IMR-90 (cell line): ENCODE data around the gene TENM4. TPM values are rescaled to one million over a fixed set of nuclear protein-coding genes. Genes with fewer than 3 reads are reported as not detected.

Experiments used
- ATAC-seq: fragments of 200-7000 bp; cut with Tn5 transposase; 2 replicates; pipeline ENCODE4 v1.9.1; 2020; ENCODE audit warnings: low read depth, mild to moderate bottlenecking, moderate library complexity
- BruUV-seq: library from RNA; stranded (reverse); fragments of 400-500 nt; replicated peaks from 2 replicates; lab custom pipeline; 2021; lab: Mats Ljungman, UMichigan
- CTCF ChIA-PET: fragments of 300-600 bp; formaldehyde crosslinking; extraction: SDS; loops from one replicate; lab custom pipeline; 2021; ENCODE audit warnings: antibody characterized with exemption; lab: Yijun Ruan, JAX
- POLR2A ChIA-PET: fragments of 300-600 bp; sonication (Branson Sonifier 250); formaldehyde crosslinking; loops from one replicate; lab custom pipeline; 2022; ENCODE audit warnings: antibody characterized with exemption; ENCODE audit not compliant: unreplicated experiment; lab: Charles Lee
- DNase-seq: peaks from one replicate; pipeline ENCODE4 v3.0.0; 2013
- H2AFZ ChIP-seq: replicated peaks from 2 replicates; pipeline ENCODE3; 2013; ENCODE audit warnings: low read length, mild to moderate bottlenecking; ENCODE audit not compliant: poor library complexity
- H2AK5ac ChIP-seq: 2 replicates; pipeline ENCODE4 v1.6.1; 2013; ENCODE audit warnings: low read depth, low read length, inconsistent platforms
- H2AK9ac ChIP-seq: replicated peaks from 2 replicates; pipeline ENCODE3; 2013; ENCODE audit warnings: mild to moderate bottlenecking, low read depth, low read length, moderate library complexity; ENCODE audit not compliant: poor library complexity
- H2BK120ac ChIP-seq: 2 replicates; pipeline ENCODE4 v1.6.1; 2013; ENCODE audit warnings: low read depth, low read length, inconsistent platforms
- H2BK15ac ChIP-seq: 3 replicates; pipeline ENCODE4 v1.6.1; 2013; ENCODE audit warnings: low read depth, low read length, inconsistent platforms
- H2BK20ac ChIP-seq: 2 replicates; pipeline ENCODE4 v1.6.1; 2013; ENCODE audit warnings: low read depth, mild to moderate bottlenecking, inconsistent platforms, low read length, moderate library complexity
- H2BK5ac ChIP-seq: 2 replicates; pipeline ENCODE4 v1.6.1; 2013; ENCODE audit warnings: mild to moderate bottlenecking, low read depth, low read length, inconsistent platforms; ENCODE audit not compliant: poor library complexity, severe bottlenecking
- H3K14ac ChIP-seq: replicated peaks from 2 replicates; pipeline ENCODE4 v1.6.1; 2013; ENCODE audit warnings: low read depth, low read length, inconsistent platforms
- H3K18ac ChIP-seq: 2 replicates; pipeline ENCODE4 v1.6.1; 2013; ENCODE audit warnings: low read depth, low read length, control low read depth
- H3K23ac ChIP-seq: 2 replicates; pipeline ENCODE4 v1.6.1; 2013; ENCODE audit warnings: low read depth, low read length, inconsistent platforms
- H3K27ac ChIP-seq: 2 replicates; pipeline ENCODE4 v1.5.1; 2013; ENCODE audit warnings: mild to moderate bottlenecking, control low read depth, low read length; ENCODE audit not compliant: insufficient read depth
- H3K27me3 ChIP-seq: 2 replicates; pipeline ENCODE4 v1.6.1; 2013; ENCODE audit warnings: low read length; ENCODE audit not compliant: control insufficient read depth, insufficient read depth
- H3K36me3 ChIP-seq: 2 replicates; pipeline ENCODE4 v1.6.1; 2013; ENCODE audit warnings: low read length, mixed read lengths; ENCODE audit not compliant: control insufficient read depth, insufficient read depth
- H3K4ac ChIP-seq: 2 replicates; pipeline ENCODE4 v1.6.1; 2013; ENCODE audit warnings: low read depth, low read length, inconsistent platforms
- H3K4me1 ChIP-seq: 2 replicates; pipeline ENCODE4 v1.6.1; 2013; ENCODE audit warnings: low read length, mixed read lengths; ENCODE audit not compliant: control insufficient read depth, insufficient read depth
- H3K4me2 ChIP-seq: 2 replicates; pipeline ENCODE4 v1.6.1; 2013; ENCODE audit warnings: low read depth, mild to moderate bottlenecking, control low read depth, low read length, moderate library complexity
- H3K4me3 ChIP-seq: 2 replicates; pipeline ENCODE4 v1.5.1; 2013; ENCODE audit warnings: low read depth, mild to moderate bottlenecking, control low read depth, low read length, moderate library complexity; ENCODE audit not compliant: insufficient read depth
- H3K56ac ChIP-seq: 2 replicates; pipeline ENCODE4 v1.6.1; 2013; ENCODE audit warnings: low read length, inconsistent platforms; ENCODE audit not compliant: insufficient read depth; ENCODE audit errors: extremely low read depth
- H3K79me1 ChIP-seq, 2 experiments: 2 replicates each; pipeline ENCODE4 v1.6.1; 2013; ENCODE audit warnings: low read length in 2 of 2, inconsistent platforms in 1 of 2, low read depth in 1 of 2
- H3K9ac ChIP-seq: 2 replicates; pipeline ENCODE4 v1.6.1; 2013; ENCODE audit warnings: low read depth, low read length, control low read depth
- H3K9me1 ChIP-seq: 2 replicates; pipeline ENCODE4 v1.6.1; 2013; ENCODE audit warnings: low read length, inconsistent platforms; ENCODE audit not compliant: insufficient read depth
- H3K9me3 ChIP-seq: 2 replicates; pipeline ENCODE4 v1.6.1; 2013; ENCODE audit warnings: low read length; ENCODE audit not compliant: control insufficient read depth, insufficient read depth
- H4K20me1 ChIP-seq: 2 replicates; pipeline ENCODE4 v1.6.1; 2013; ENCODE audit warnings: low read length, inconsistent platforms; ENCODE audit not compliant: insufficient read depth
- H4K5ac ChIP-seq: 2 replicates; pipeline ENCODE4 v1.6.1; 2013; ENCODE audit warnings: mild to moderate bottlenecking, low read depth, low read length, control low read depth
- H4K8ac ChIP-seq, 2 experiments: 2 replicates each; pipeline ENCODE4 v1.6.1; 2013; ENCODE audit warnings: low read depth in 2 of 2, low read length in 2 of 2, control low read depth in 1 of 2, inconsistent platforms in 1 of 2
- H4K91ac ChIP-seq: 2 replicates; pipeline ENCODE4 v1.6.1; 2013; ENCODE audit warnings: low read depth, low read length, inconsistent platforms; ENCODE audit not compliant: insufficient read depth
- BHLHE40 ChIP-seq: fragments of 150-350 bp; IDR thresholded peaks from 2 replicates; pipeline ENCODE4 v1.6.1; 2016; ENCODE audit warnings: mild to moderate bottlenecking, low read depth, low read length
- CEBPB ChIP-seq: IDR thresholded peaks from 2 replicates; pipeline ENCODE4 v1.6.1; 2012; ENCODE audit warnings: low read depth, low read length, improper control_type of control experiment
- CHD1 ChIP-seq: IDR thresholded peaks from 2 replicates; pipeline ENCODE4 v1.6.1; 2012; ENCODE audit warnings: low read depth, low read length, improper control_type of control experiment
- CTCF ChIP-seq: conservative IDR thresholded peaks from 2 replicates; pipeline ENCODE4 v1.5.1; 2012; ENCODE audit warnings: mild to moderate bottlenecking, low read depth, low read length, improper control_type of control experiment
- ELK1 ChIP-seq: fragments of 150-350 bp; IDR thresholded peaks from 2 replicates; pipeline ENCODE4 v1.6.1; 2016; ENCODE audit warnings: low read depth, mild to moderate bottlenecking, low read length, moderate library complexity, borderline replicate concordance
- FOS ChIP-seq: fragments of 150-350 bp; IDR thresholded peaks from 2 replicates; pipeline ENCODE4 v1.6.1; 2016; ENCODE audit warnings: low read depth, low read length
- MAFK ChIP-seq: IDR thresholded peaks from 2 replicates; pipeline ENCODE4 v1.6.1; 2012; ENCODE audit warnings: low read depth, low read length, improper control_type of control experiment
- MAZ ChIP-seq: IDR thresholded peaks from 2 replicates; pipeline ENCODE4 v1.6.1; 2012; ENCODE audit warnings: low read depth, mild to moderate bottlenecking, low read length, improper control_type of control experiment, moderate library complexity, borderline replicate concordance
- MXI1 ChIP-seq: IDR thresholded peaks from 2 replicates; pipeline ENCODE4 v1.6.1; 2012; ENCODE audit warnings: low read depth, mild to moderate bottlenecking, low read length, moderate library complexity, borderline replicate concordance
- NFE2L2 ChIP-seq: fragments of 150-350 bp; IDR thresholded peaks from 2 replicates; pipeline ENCODE4 v1.6.1; 2016; ENCODE audit warnings: low read depth, mild to moderate bottlenecking, low read length
- POLR2A ChIP-seq: IDR thresholded peaks from 2 replicates; pipeline ENCODE4 v1.6.1; 2012; ENCODE audit warnings: mild to moderate bottlenecking, low read depth, low read length
- RAD21 ChIP-seq: IDR thresholded peaks from 2 replicates; pipeline ENCODE4 v1.6.1; 2012; ENCODE audit warnings: low read length, improper control_type of control experiment
- RCOR1 ChIP-seq: IDR thresholded peaks from 2 replicates; pipeline ENCODE4 v1.6.1; 2012; ENCODE audit warnings: mild to moderate bottlenecking, low read length, improper control_type of control experiment; ENCODE audit not compliant: insufficient replicate concordance
- RFX5 ChIP-seq: IDR thresholded peaks from 2 replicates; pipeline ENCODE4 v1.8.0; 2012; ENCODE audit warnings: low read depth, mild to moderate bottlenecking, low read length, moderate library complexity
- SMC3 ChIP-seq: fragments of 150-350 bp; IDR thresholded peaks from 2 replicates; pipeline ENCODE4 v1.6.1; 2016; ENCODE audit warnings: low read depth, mild to moderate bottlenecking, antibody characterized with exemption, low read length, moderate library complexity
- WGBS, 2 experiments: methylation state at CpG; one replicate each; pipeline versions ENCODE4 v1.1.5 to v1.1.7; 2013; ENCODE audit warnings: missing lambda C conversion rate in 2 of 2; ENCODE audit not compliant: insufficient read length in 1 of 2; ENCODE audit errors: extremely low coverage in 2 of 2; 5-methylcytosine and 5-hydroxymethylcytosine counted together
- dilution Hi-C: fragments of 300-500 bp; cut with HindIII; formaldehyde crosslinking; loops from one replicate; pipeline ENCODE4 v1.14.3; 2018; ENCODE audit warnings: low sequenced_read_pairs; ENCODE audit not compliant: unreplicated experiment
- in situ Hi-C: fragments of 300-500 bp; cut with MboI; formaldehyde crosslinking; loops from 3 replicates; pipeline ENCODE4 v1.14.3; 2019; ENCODE audit warnings: low sequenced_read_pairs, inconsistent platforms, mixed read lengths
- intact Hi-C: fragments of 100-400 bp; cut with micrococcal nuclease; formaldehyde crosslinking; loops from 2 replicates; pipeline ENCODE4 v1.10.0; 2022
- polyA plus RNA-seq, 3 experiments: library from polyadenylated mRNA; depleted of rRNA; stranded (reverse); fragments of >200 nt; gene quantifications; 2 replicates each; pipeline ENCODE4 v1.2.3, GENCODE V29; 2012; ENCODE audit warnings: low replicate concordance in 1 of 3
- total RNA-seq: library from RNA; depleted of rRNA; stranded (reverse); fragments of >200 nt; gene quantifications from 2 replicates; pipeline ENCODE4 v1.2.3, GENCODE V29; 2012
- TF ChIP-seq, protein P1 (sequence below): fragments of 150-350 bp; IDR thresholded peaks from 2 replicates; pipeline ENCODE4 v1.6.1; 2017; ENCODE audit warnings: mild to moderate bottlenecking, antibody characterized with exemption, low read length, low read depth

The TENM4 gene
- total and polyA plus RNA-seq, 2 of the 4 experiments (the other 2 are of a cell fraction) = 7.4 to 9.0 TPM

- TF ChIP-seq POLR2A (no peak), RCOR1 (no peak), CHD1 (no peak), CEBPB (no peak), SMC3 (no peak), BHLHE40 (no peak), ELK1 (no peak), MAZ (no peak), RFX5 (no peak), MXI1 (no peak), MAFK (no peak), NFE2L2 (no peak), FOS (no peak), RAD21 (no peak), CTCF (no peak)
- TF ChIP-seq, protein P1, sequence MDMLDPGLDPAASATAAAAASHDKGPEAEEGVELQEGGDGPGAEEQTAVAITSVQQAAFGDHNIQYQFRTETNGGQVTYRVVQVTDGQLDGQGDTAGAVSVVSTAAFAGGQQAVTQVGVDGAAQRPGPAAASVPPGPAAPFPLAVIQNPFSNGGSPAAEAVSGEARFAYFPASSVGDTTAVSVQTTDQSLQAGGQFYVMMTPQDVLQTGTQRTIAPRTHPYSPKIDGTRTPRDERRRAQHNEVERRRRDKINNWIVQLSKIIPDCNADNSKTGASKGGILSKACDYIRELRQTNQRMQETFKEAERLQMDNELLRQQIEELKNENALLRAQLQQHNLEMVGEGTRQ = no peak
Measured at GRCh38 chr11:78889698-78890097, 551.1 kb downstream of the TENM4 start.

More at GRCh38 chr11:78889698-78890097, 551.1 kb downstream of the TENM4 start:
- Histone ChIP-seq H2AFZ (no peak overlapping the region), H4K8ac (no peak overlapping the region), H2AK9ac (no peak overlapping the region), H3K56ac (no peak overlapping the region), H3K36me3 (peaks cover 12% of the 10 kb centered on the region; the same call in 1 of the 2 replicates), H4K5ac (no peak overlapping the region), H3K79me1 (no peaks in the 10 kb centered on the region), H3K9me1 (peaks cover 3% of the 10 kb centered on the region; the same call in 1 of the 2 replicates), H2AK5ac (no peak overlapping the region), H2BK120ac (no peak overlapping the region), H2BK20ac (no peak overlapping the region), H3K9ac (no peak overlapping the region), H3K27me3 (no peaks in the 10 kb centered on the region), H3K4me1 (peaks cover 3% of the 10 kb centered on the region; the same call in 1 of the 2 replicates), H2BK5ac (no peak overlapping the region), H2BK15ac (no peak overlapping the region), H4K20me1 (no peaks in the 10 kb centered on the region), H3K4ac (no peak overlapping the region), H3K4me3 (no peak overlapping the region), H4K91ac (no peak overlapping the region), H3K27ac (no peak overlapping the region), H3K23ac (no peak overlapping the region), H3K18ac (no peak overlapping the region), H3K4me2 (no peak overlapping the region), H3K9me3 (no peaks in the 10 kb centered on the region), H3K14ac (no peak overlapping the region)
- in situ Hi-C loops (no loop called here), intact Hi-C loops (no loop called here), dilution Hi-C loops (no loop called here)
- no peak for ATAC-seq
- ChIA-PET POLR2A (no interaction called here), CTCF (no interaction called here)
- no TSS peak for BruUV-seq
- no peak for DNase-seq
- WGBS, 2 experiments = 100% methylated on average over 1 of the region's 12 CpGs; no CpG with 5 or more reads in 1 of the 2 experiments
